PFSK-1 (cell line): Measurements from ENCODE around the gene FAM222A.

Source experiments
- POLR2AphosphoS5 ChIP-seq: IDR thresholded peaks from 2 replicates; pipeline ENCODE4 v1.6.1; 2012; ENCODE audit warnings: low read depth, mild to moderate bottlenecking, control low read depth, low read length, moderate library complexity
- TAF1 ChIP-seq: IDR thresholded peaks from 2 replicates; pipeline ENCODE4 v1.6.1; 2012; ENCODE audit warnings: low read length, control low read depth, borderline replicate concordance; ENCODE audit not compliant: insufficient read depth
- TF ChIP-seq, protein P1 (sequence below), 2 experiments: IDR thresholded peaks; 2 replicates each; pipeline versions ENCODE4 v1.6.1 to v1.8.0; 2011 to 2012; ENCODE audit warnings: low read depth in 2 of 2, low read length in 2 of 2, control low read depth in 1 of 2, inconsistent platforms in 1 of 2, mild to moderate bottlenecking in 1 of 2, moderate library complexity in 1 of 2; ENCODE audit not compliant: insufficient read depth in 1 of 2

DNA sequence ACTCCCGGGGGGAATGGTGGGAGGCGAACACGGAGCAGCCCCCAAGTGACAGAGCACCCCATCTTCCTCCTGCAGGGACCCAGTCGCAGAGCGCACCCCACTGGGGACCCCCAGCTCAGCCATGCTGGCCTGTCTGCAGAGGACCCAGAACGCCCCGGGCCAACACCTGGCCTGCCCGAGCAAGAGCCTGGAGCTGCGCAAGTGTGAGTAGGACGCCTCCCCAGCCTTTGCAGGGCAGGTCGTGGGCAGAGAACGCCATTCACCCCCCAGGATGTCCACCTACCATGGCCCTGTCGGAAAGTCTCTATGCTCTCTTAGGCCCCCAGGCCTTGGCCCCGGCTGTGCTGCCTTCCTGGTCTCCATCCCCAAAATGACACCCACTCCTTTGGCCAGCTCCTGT is 30.4 kb downstream of the FAM222A start:
- TF ChIP-seq, protein P1, sequence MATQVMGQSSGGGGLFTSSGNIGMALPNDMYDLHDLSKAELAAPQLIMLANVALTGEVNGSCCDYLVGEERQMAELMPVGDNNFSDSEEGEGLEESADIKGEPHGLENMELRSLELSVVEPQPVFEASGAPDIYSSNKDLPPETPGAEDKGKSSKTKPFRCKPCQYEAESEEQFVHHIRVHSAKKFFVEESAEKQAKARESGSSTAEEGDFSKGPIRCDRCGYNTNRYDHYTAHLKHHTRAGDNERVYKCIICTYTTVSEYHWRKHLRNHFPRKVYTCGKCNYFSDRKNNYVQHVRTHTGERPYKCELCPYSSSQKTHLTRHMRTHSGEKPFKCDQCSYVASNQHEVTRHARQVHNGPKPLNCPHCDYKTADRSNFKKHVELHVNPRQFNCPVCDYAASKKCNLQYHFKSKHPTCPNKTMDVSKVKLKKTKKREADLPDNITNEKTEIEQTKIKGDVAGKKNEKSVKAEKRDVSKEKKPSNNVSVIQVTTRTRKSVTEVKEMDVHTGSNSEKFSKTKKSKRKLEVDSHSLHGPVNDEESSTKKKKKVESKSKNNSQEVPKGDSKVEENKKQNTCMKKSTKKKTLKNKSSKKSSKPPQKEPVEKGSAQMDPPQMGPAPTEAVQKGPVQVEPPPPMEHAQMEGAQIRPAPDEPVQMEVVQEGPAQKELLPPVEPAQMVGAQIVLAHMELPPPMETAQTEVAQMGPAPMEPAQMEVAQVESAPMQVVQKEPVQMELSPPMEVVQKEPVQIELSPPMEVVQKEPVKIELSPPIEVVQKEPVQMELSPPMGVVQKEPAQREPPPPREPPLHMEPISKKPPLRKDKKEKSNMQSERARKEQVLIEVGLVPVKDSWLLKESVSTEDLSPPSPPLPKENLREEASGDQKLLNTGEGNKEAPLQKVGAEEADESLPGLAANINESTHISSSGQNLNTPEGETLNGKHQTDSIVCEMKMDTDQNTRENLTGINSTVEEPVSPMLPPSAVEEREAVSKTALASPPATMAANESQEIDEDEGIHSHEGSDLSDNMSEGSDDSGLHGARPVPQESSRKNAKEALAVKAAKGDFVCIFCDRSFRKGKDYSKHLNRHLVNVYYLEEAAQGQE (IDR thresholded peaks at IDR 0.05; ENCODE audit: insufficient read depth in 1 of 2, low read depth in 2 of 2, low read length in 2 of 2): no peak
- TF ChIP-seq POLR2AphosphoS5: no peak
- no peak for TF ChIP-seq TAF1
